ENCODE results near the gene C1QTNF9. TPM values are rescaled to one million over a fixed set of nuclear protein-coding genes. Genes with fewer than 3 reads are reported as not detected.

C1QTNF9 gene
- total and polyA plus RNA-seq, 9 of the 15 experiments (the other 6 are each of a cell fraction or from before 2014, with no cell fraction given): not detected

GRCh38 chr13:24339937-24340607, 30.7 kb downstream of the C1QTNF9 start (continued):
- no peak for TF ChIP-seq RERE (CRISPR knock-in tag; IDR thresholded peaks at IDR 0.05; ENCODE audit: borderline replicate concordance)
- TF ChIP-seq KHSRP (IDR thresholded peaks at IDR 0.05): no peak
- no peak for TF ChIP-seq SIN3A (IDR thresholded peaks at IDR 0.05; ENCODE audit: borderline replicate concordance in 2 of 2, control insufficient read depth in 1 of 2, low read depth in 2 of 2, low read length in 2 of 2)

- WGBS (ENCODE audit: insufficient coverage, low coverage, missing lambda C conversion rate): 13% methylated on average over 6 of the region's 26 CpGs
- ChIA-PET CTCF (ENCODE audit: low intra/inter-chr PET ratio) (no interaction called here), POLR2A (no interaction called here)
- Histone ChIP-seq H3K36me3 (ENCODE audit: control insufficient read depth, insufficient read depth, low read length) (no peaks in the 10 kb centered on the region), H4K20me1 (replicated peaks; ENCODE audit: control insufficient read depth, insufficient read depth, low read length) (no peaks in the 10 kb centered on the region), H3K4me3 (no peak overlapping the region), H3K9me1 (ENCODE audit: control insufficient read depth, insufficient read depth, low read length) (no peaks in the 10 kb centered on the region), H3K4me1 (replicated peaks in 1 of 2; ENCODE audit: control insufficient read depth in 2 of 2, insufficient read depth in 2 of 2, low read length in 2 of 2) (no peaks in the 10 kb centered on the region), H3K9me3 (replicated peaks; ENCODE audit: control insufficient read depth, insufficient read depth, low read depth, low read length) (no peaks in the 10 kb centered on the region), H3K27ac (ENCODE audit: extremely low read depth, low read depth, low read length) (no peak overlapping the region), H3K27me3 (ENCODE audit: control insufficient read depth in 2 of 2, insufficient read depth in 2 of 2, low read length in 2 of 2) (no peaks in the 10 kb centered on the region), H3K9ac (ENCODE audit: insufficient read depth in 1 of 2, low read depth in 2 of 2, low read length in 2 of 2) (no peak overlapping the region), H3K4me2 (ENCODE audit: insufficient read depth, low read length) (no peak overlapping the region), H3K79me2 (ENCODE audit: control insufficient read depth, insufficient read depth, low read length) (no peaks in the 10 kb centered on the region), H2AFZ (ENCODE audit: low read depth, low read length) (no peak overlapping the region)
- intact Hi-C loops (cut with micrococcal nuclease): no loop called here
- no TSS peak for BruUV-seq (replicated peaks)
- in situ Hi-C loops (cut with MboI): no loop called here
- FAIRE-seq: no peak
- no peak for DNase-seq (ENCODE audit: extremely low read depth in 1 of 4, low spot score in 3 of 4)
- TF ChIP-seq ERF (CRISPR knock-in tag; IDR thresholded peaks at IDR 0.05) (no peak), NCOA4 (IDR thresholded peaks at IDR 0.05; ENCODE audit: partially characterized antibody) (no peak), SRSF1 (IDR thresholded peaks at IDR 0.05; ENCODE audit: low read depth, low read length) (no peak), XRCC3 (IDR thresholded peaks at IDR 0.05) (no peak), PKNOX1 (IDR thresholded peaks at IDR 0.05) (no peak), ZNF395 (CRISPR knock-in tag; IDR thresholded peaks at IDR 0.05) (no peak), ZNF311 (CRISPR knock-in tag; IDR thresholded peaks at IDR 0.05) (no peak), TARDBP (IDR thresholded peaks at IDR 0.05) (no peak)
- no peak for ATAC-seq
Measured at GRCh38 chr13:24340608-24340955, 31.2 kb downstream of the C1QTNF9 start.
